ENCODE data around the gene ACOT7. TPM values are rescaled to one million over a fixed set of nuclear protein-coding genes. Genes with fewer than 3 reads are reported as not detected.

Gene ACOT7
- total RNA-seq, 1 experiment from 2014 or later, result 36.2 TPM

DNA sequence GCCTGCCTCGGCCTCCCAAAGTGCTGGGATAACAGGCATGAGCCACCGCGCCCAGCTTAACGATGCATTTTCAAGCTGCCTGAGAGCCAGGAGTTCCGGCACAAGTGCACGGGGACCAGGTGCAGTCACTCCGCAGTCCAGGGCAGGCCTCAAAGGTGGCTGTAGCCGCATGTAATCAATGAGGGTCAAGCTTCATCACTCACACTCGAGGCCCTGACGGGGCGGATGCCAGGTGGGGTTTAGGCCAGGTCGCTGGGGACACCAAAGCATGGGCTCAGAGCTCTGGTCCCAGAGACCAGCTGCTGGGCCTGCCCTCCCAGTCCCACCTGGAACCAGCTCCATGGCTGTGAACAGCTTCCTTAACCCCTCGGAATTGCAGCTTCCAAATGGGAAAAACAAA lies 106.5 kb downstream of the ACOT7 start:
- no peak for DNase-seq
- H3K4me1 Mint-ChIP-seq (ENCODE audit: low read depth, unreplicated experiment), result no peaks in the 10 kb centered on the region
- no peaks in the 10 kb centered on the region for H3K9me3 Mint-ChIP-seq (ENCODE audit: low read depth, unreplicated experiment)
- no peaks in the 10 kb centered on the region for H3K27me3 Mint-ChIP-seq (ENCODE audit: unreplicated experiment)
- BruUV-seq (replicated peaks), result no TSS peak
- H3K27ac Mint-ChIP-seq (ENCODE audit: unreplicated experiment), result no peak overlapping the region
- intact Hi-C loops (cut with micrococcal nuclease; ENCODE audit: unreplicated experiment), result no loop called here
- H3K36me3 Mint-ChIP-seq (ENCODE audit: insufficient read depth, unreplicated experiment), result no peaks in the 10 kb centered on the region
- no peak overlapping the region for H3K4me3 Mint-ChIP-seq (ENCODE audit: low read depth, unreplicated experiment)
- CTCF ChIA-PET, result no interaction called here
- TF ChIP-seq, protein P1, sequence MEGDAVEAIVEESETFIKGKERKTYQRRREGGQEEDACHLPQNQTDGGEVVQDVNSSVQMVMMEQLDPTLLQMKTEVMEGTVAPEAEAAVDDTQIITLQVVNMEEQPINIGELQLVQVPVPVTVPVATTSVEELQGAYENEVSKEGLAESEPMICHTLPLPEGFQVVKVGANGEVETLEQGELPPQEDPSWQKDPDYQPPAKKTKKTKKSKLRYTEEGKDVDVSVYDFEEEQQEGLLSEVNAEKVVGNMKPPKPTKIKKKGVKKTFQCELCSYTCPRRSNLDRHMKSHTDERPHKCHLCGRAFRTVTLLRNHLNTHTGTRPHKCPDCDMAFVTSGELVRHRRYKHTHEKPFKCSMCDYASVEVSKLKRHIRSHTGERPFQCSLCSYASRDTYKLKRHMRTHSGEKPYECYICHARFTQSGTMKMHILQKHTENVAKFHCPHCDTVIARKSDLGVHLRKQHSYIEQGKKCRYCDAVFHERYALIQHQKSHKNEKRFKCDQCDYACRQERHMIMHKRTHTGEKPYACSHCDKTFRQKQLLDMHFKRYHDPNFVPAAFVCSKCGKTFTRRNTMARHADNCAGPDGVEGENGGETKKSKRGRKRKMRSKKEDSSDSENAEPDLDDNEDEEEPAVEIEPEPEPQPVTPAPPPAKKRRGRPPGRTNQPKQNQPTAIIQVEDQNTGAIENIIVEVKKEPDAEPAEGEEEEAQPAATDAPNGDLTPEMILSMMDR (IDR thresholded peaks at IDR 0.05; ENCODE audit: unreplicated experiment), result no peak

- Mint-ChIP-seq H3K9me3 (ENCODE audit: low read depth, unreplicated experiment) (no peaks in the 10 kb centered on the region), H3K27ac (ENCODE audit: unreplicated experiment) (no peak overlapping the region), H3K36me3 (ENCODE audit: insufficient read depth, unreplicated experiment) (no peaks in the 10 kb centered on the region), H3K4me1 (ENCODE audit: low read depth, unreplicated experiment) (no peaks in the 10 kb centered on the region), H3K27me3 (ENCODE audit: unreplicated experiment) (no peaks in the 10 kb centered on the region), H3K4me3 (ENCODE audit: low read depth, unreplicated experiment) (no peak overlapping the region)
- no TSS peak for BruUV-seq (replicated peaks)
- no peak for DNase-seq
- TF ChIP-seq, protein P1 (IDR thresholded peaks at IDR 0.05; ENCODE audit: unreplicated experiment), result no peak
- CTCF ChIA-PET, result no interaction called here
- intact Hi-C loops (cut with micrococcal nuclease; ENCODE audit: unreplicated experiment), result no loop called here
Observed at GRCh38 chr1:6286266-6286665, 107.3 kb downstream of the ACOT7 start.

DNA sequence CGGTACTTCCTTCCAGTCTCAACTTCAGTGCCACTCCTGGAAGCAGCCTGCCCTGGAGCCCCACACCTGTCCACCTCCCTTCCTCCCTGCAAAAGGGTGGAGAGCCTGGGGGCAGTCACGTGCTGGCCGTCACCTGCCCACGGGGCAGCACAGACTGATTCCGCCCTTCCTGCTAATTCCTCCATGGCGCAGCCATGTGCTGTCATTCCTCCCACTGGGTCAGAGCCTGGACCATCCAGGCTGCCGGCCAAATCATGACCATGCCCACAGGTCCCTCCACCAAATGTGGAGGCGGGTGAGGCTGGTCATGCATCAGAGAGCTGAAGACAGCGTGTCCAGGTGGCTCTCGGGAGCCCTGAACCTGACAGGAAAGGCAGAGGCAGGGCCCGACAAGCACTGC lies 108.2 kb downstream of the ACOT7 start:
- Mint-ChIP-seq H3K36me3 (ENCODE audit: insufficient read depth, unreplicated experiment) (no peaks in the 10 kb centered on the region), H3K4me3 (ENCODE audit: low read depth, unreplicated experiment) (no peak overlapping the region), H3K27me3 (ENCODE audit: unreplicated experiment) (no peaks in the 10 kb centered on the region), H3K4me1 (ENCODE audit: low read depth, unreplicated experiment) (no peaks in the 10 kb centered on the region), H3K27ac (ENCODE audit: unreplicated experiment) (no peak overlapping the region), H3K9me3 (ENCODE audit: low read depth, unreplicated experiment) (no peaks in the 10 kb centered on the region)
- TF ChIP-seq, protein P1 (IDR thresholded peaks at IDR 0.05; ENCODE audit: unreplicated experiment), result no peak
- CTCF ChIA-PET, result interaction anchor here (0.8 kb wide), 1 partner anchor 15 kb away, joined by 10 read pairs; no protein-coding TSS in a partner anchor
- BruUV-seq (replicated peaks), result no TSS peak
- intact Hi-C loops (cut with micrococcal nuclease; ENCODE audit: unreplicated experiment), result no loop called here
- DNase-seq, result no peak

DNA sequence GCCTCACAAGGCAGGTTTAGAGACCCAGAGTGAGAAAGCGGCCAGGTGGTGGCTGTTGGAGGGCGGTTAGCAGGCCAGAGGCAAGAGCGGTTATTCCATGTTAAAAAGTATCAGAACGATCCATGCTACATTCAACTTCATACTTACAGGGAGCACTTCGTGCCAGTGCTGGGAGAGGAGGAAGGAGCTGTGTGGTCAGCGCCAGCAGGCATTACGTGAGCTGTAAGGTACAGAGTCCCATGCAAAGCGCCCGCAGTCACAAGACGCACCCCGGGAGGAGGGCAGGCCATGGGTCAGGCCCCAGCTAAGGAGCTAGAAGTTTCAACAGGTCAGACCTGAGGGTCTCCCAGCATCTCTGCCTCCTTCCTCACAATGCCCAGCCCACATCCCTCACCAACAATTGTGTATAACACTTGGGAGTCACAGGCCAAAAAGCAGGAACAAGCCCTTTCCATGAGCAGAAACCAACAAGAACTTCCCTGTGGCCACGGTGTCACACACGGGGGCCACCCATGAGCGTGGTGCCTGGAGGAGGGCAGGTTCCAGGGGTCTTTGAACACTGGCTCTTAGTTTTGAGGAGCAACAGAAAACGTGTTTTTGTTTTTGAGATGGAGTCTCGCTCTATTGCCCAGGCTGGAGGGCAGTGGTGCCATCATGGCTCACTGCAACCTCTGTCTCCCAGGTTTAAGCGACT lies 110.8 kb downstream of the ACOT7 start:
- DNase-seq, result no peak
- no TSS peak for BruUV-seq (replicated peaks)
- H3K27ac Mint-ChIP-seq (ENCODE audit: unreplicated experiment), result no peak overlapping the region
- intact Hi-C loops (cut with micrococcal nuclease; ENCODE audit: unreplicated experiment), result no loop called here
- H3K9me3 Mint-ChIP-seq (ENCODE audit: low read depth, unreplicated experiment), result no peaks in the 10 kb centered on the region
- no peaks in the 10 kb centered on the region for H3K27me3 Mint-ChIP-seq (ENCODE audit: unreplicated experiment)
- no peaks in the 10 kb centered on the region for H3K36me3 Mint-ChIP-seq (ENCODE audit: insufficient read depth, unreplicated experiment)
- CTCF ChIA-PET, result interaction anchor here (0.5 kb wide), 1 partner anchor 11 kb away, joined by 3 read pairs; no protein-coding TSS in a partner anchor
- H3K4me1 Mint-ChIP-seq (ENCODE audit: low read depth, unreplicated experiment), result no peaks in the 10 kb centered on the region
- H3K4me3 Mint-ChIP-seq (ENCODE audit: low read depth, unreplicated experiment), result no peak overlapping the region
- TF ChIP-seq, protein P1 (IDR thresholded peaks at IDR 0.05; ENCODE audit: unreplicated experiment), result no peak
